HepG2 (cell line): ENCODE data around the gene GNG7. TPM values are rescaled to one million over a fixed set of nuclear protein-coding genes. Genes with fewer than 3 reads are reported as not detected.

Experiments used
- DNMT1 ChIP-seq: sonication (generic); formaldehyde crosslinking; IDR thresholded peaks from 2 replicates; pipeline ENCODE4 v1.5.1; 2020; ENCODE audit warnings: mild to moderate bottlenecking, missing genetic modification reagents
- FOXK1 ChIP-seq: sonication (generic); formaldehyde crosslinking; IDR thresholded peaks from 2 replicates; pipeline ENCODE4 v1.4.0; 2020; ENCODE audit warnings: low read depth, missing genetic modification reagents, borderline replicate concordance
- ISL2 ChIP-seq: sonication (generic); formaldehyde crosslinking; IDR thresholded peaks from 2 replicates; pipeline ENCODE4 v1.5.0; 2020; ENCODE audit warnings: missing genetic modification reagents
- MXI1 ChIP-seq: IDR thresholded peaks from 3 replicates; pipeline ENCODE4 v1.6.1; 2012; ENCODE audit warnings: low read depth, low read length, inconsistent platforms, borderline replicate concordance
- NCOA2 ChIP-seq: sonication (generic); formaldehyde crosslinking; IDR thresholded peaks from 2 replicates; pipeline ENCODE4 v1.8.0; 2022; ENCODE audit warnings: inconsistent platforms
- NFE2L2 ChIP-seq: fragments of 150-350 bp; IDR thresholded peaks from 2 replicates; pipeline ENCODE4 v1.6.1; 2014; ENCODE audit warnings: low read length
- NFKB2 ChIP-seq: sonication (generic); formaldehyde crosslinking; IDR thresholded peaks from 2 replicates; pipeline ENCODE4 v1.4.0; 2020; ENCODE audit warnings: missing genetic modification reagents, borderline replicate concordance
- PAWR ChIP-seq: sonication (generic); formaldehyde crosslinking; IDR thresholded peaks from 2 replicates; pipeline ENCODE4 v1.4.0; 2020; ENCODE audit warnings: missing genetic modification reagents, mild to moderate bottlenecking, borderline replicate concordance
- PHF20 ChIP-seq: sonication (generic); formaldehyde crosslinking; IDR thresholded peaks from 2 replicates; pipeline ENCODE4 v1.5.0; 2020; ENCODE audit warnings: mild to moderate bottlenecking, missing genetic modification reagents
- PREB ChIP-seq: sonication (generic); formaldehyde crosslinking; IDR thresholded peaks from 2 replicates; pipeline ENCODE4 v1.4.0; 2020; ENCODE audit warnings: missing genetic modification reagents
- SCMH1 ChIP-seq: sonication (generic); formaldehyde crosslinking; IDR thresholded peaks from 2 replicates; pipeline ENCODE4 v1.9.0; 2021; ENCODE audit warnings: missing genetic modification reagents, mild to moderate bottlenecking, borderline replicate concordance
- ZGPAT ChIP-seq: IDR thresholded peaks from 2 replicates; pipeline ENCODE4 v1.6.1; 2016; ENCODE audit warnings: mild to moderate bottlenecking
- ZNF205 ChIP-seq: IDR thresholded peaks from 2 replicates; pipeline ENCODE4 v1.6.1; 2018; ENCODE audit warnings: missing biosample characterization, missing genetic modification reagents
- ZNF207 ChIP-seq: fragments of 450-650 bp; IDR thresholded peaks from 2 replicates; pipeline ENCODE4 v1.6.1; 2016; ENCODE audit warnings: antibody characterized with exemption, borderline replicate concordance
- ZNF326 ChIP-seq: sonication (generic); formaldehyde crosslinking; IDR thresholded peaks from 2 replicates; pipeline ENCODE4 v1.4.0; 2020; ENCODE audit warnings: missing genetic modification reagents, borderline replicate concordance
- ZNF441 ChIP-seq: sonication (generic); formaldehyde crosslinking; IDR thresholded peaks from 2 replicates; pipeline ENCODE4 v1.7.0; 2021; ENCODE audit warnings: missing genetic modification reagents, borderline replicate concordance
- ZNF557 ChIP-seq: sonication (generic); formaldehyde crosslinking; IDR thresholded peaks from 2 replicates; pipeline ENCODE4 v1.4.0; 2020; ENCODE audit warnings: missing genetic modification reagents
- ZNF569 ChIP-seq: sonication (generic); formaldehyde crosslinking; IDR thresholded peaks from 2 replicates; pipeline ENCODE4 v1.5.0; 2020; ENCODE audit warnings: mild to moderate bottlenecking, missing genetic modification reagents, moderate library complexity, borderline replicate concordance
- ZNF775 ChIP-seq: sonication (generic); formaldehyde crosslinking; IDR thresholded peaks from 2 replicates; pipeline ENCODE4 v1.4.0; 2020; ENCODE audit warnings: missing genetic modification reagents, mild to moderate bottlenecking, moderate library complexity, borderline replicate concordance
- ZNF878 ChIP-seq: sonication (generic); formaldehyde crosslinking; IDR thresholded peaks from 2 replicates; pipeline ENCODE4 v1.8.1; 2023; ENCODE audit warnings: mild to moderate bottlenecking, missing genetic modification reagents, moderate library complexity
- polyA plus RNA-seq, 8 experiments: library from polyadenylated mRNA; depleted of rRNA in 3 of 8; stranded (reverse) in 7 of 8; unstranded in 1 of 8; fragments of >200 nt; fragmentation: Illumina TruSeq in 4 of 8; extraction: Trizol in 4 of 8; gene quantifications; 2 replicates each; pipeline versions ENCODE4 v1.2.1 to v1.2.3, GENCODE V29; 2011 to 2016; ENCODE audit warnings: low read depth in 4 of 8, missing spikeins in 1 of 8, mixed read lengths in 1 of 8; ENCODE audit not compliant: insufficient read depth in 1 of 8
- total RNA-seq, 5 experiments: library from RNA; depleted of rRNA; stranded (reverse); fragments of >200 nt; fragmentation: Illumina TruSeq; extraction: Trizol; gene quantifications; 2 replicates each; pipeline ENCODE4 v1.2.3, GENCODE V29; 2016; ENCODE audit warnings: low read depth in 1 of 5
- TF ChIP-seq, protein P1 (sequence below): sonication (generic); formaldehyde crosslinking; IDR thresholded peaks from 2 replicates; pipeline ENCODE4 v1.4.0; 2020; ENCODE audit warnings: mild to moderate bottlenecking, missing genetic modification reagents
- TF ChIP-seq, protein P2 (sequence below): sonication (generic); formaldehyde crosslinking; IDR thresholded peaks from 2 replicates; pipeline ENCODE4 v1.4.0; 2020; ENCODE audit warnings: mild to moderate bottlenecking, missing genetic modification reagents
- TF ChIP-seq, protein P3 (sequence below): sonication (generic); formaldehyde crosslinking; IDR thresholded peaks from 2 replicates; pipeline ENCODE4 v1.9.0; 2021; ENCODE audit warnings: missing genetic modification reagents, mild to moderate bottlenecking, borderline replicate concordance

The GNG7 gene
- total and polyA plus RNA-seq, 2 of the 13 experiments (the other 11 are each of a cell fraction or from before 2014, with no cell fraction given) = 1.4 to 3.3 TPM

GRCh38 chr19:2475702-2476450 lies 226.6 kb downstream of the GNG7 start, which contains the start of gene GADD45B (continued):
- TF ChIP-seq ISL2 = no peak
- TF ChIP-seq DNMT1 (CRISPR knock-in tag) = no peak
- peak; percentile 76; the same call in 1 of the 2 replicates for TF ChIP-seq FOXK1
- TF ChIP-seq SCMH1 (CRISPR knock-in tag) = no peak
- TF ChIP-seq, protein P1, sequence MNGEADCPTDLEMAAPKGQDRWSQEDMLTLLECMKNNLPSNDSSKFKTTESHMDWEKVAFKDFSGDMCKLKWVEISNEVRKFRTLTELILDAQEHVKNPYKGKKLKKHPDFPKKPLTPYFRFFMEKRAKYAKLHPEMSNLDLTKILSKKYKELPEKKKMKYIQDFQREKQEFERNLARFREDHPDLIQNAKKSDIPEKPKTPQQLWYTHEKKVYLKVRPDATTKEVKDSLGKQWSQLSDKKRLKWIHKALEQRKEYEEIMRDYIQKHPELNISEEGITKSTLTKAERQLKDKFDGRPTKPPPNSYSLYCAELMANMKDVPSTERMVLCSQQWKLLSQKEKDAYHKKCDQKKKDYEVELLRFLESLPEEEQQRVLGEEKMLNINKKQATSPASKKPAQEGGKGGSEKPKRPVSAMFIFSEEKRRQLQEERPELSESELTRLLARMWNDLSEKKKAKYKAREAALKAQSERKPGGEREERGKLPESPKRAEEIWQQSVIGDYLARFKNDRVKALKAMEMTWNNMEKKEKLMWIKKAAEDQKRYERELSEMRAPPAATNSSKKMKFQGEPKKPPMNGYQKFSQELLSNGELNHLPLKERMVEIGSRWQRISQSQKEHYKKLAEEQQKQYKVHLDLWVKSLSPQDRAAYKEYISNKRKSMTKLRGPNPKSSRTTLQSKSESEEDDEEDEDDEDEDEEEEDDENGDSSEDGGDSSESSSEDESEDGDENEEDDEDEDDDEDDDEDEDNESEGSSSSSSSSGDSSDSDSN (CRISPR knock-in tag) = peak; percentile 38; the same call in 1 of the 2 replicates
- TF ChIP-seq, protein P2, sequence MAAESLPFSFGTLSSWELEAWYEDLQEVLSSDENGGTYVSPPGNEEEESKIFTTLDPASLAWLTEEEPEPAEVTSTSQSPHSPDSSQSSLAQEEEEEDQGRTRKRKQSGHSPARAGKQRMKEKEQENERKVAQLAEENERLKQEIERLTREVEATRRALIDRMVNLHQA (CRISPR knock-in tag) = no peak
- TF ChIP-seq ZNF207 = no peak
- no peak; the same call in 1 of the 2 replicates for TF ChIP-seq PHF20 (CRISPR knock-in tag)
- TF ChIP-seq NCOA2 (CRISPR knock-in tag) = peak; percentile 66
- no peak; the same call in 1 of the 2 replicates for TF ChIP-seq NFKB2
- no peak for TF ChIP-seq ZNF557 (CRISPR knock-in tag)
- TF ChIP-seq ZNF205 (CRISPR knock-in tag) = peak; percentile 76; the same call in 1 of the 2 replicates
- TF ChIP-seq ZNF775 (CRISPR knock-in tag) = no peak
- no peak for TF ChIP-seq ZNF569 (CRISPR knock-in tag)
- peak; percentile 79 for TF ChIP-seq ZGPAT (CRISPR knock-in tag)
- TF ChIP-seq PAWR (CRISPR knock-in tag) = no peak
- TF ChIP-seq, protein P3, sequence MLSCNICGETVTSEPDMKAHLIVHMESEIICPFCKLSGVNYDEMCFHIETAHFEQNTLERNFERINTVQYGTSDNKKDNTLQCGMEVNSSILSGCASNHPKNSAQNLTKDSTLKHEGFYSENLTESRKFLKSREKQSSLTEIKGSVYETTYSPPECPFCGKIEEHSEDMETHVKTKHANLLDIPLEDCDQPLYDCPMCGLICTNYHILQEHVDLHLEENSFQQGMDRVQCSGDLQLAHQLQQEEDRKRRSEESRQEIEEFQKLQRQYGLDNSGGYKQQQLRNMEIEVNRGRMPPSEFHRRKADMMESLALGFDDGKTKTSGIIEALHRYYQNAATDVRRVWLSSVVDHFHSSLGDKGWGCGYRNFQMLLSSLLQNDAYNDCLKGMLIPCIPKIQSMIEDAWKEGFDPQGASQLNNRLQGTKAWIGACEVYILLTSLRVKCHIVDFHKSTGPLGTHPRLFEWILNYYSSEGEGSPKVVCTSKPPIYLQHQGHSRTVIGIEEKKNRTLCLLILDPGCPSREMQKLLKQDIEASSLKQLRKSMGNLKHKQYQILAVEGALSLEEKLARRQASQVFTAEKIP (CRISPR knock-in tag) = no peak
- TF ChIP-seq ZNF326 = no peak
- TF ChIP-seq NFE2L2 = no peak
- peak; percentile 78 for TF ChIP-seq ZNF878 (CRISPR knock-in tag)
- peak; percentile 86; the same call in 2 of the 3 replicates for TF ChIP-seq MXI1
- peak; percentile 90 for TF ChIP-seq ZNF441 (CRISPR knock-in tag)
- TF ChIP-seq PREB (CRISPR knock-in tag) = no peak
